GM19455 (cell line): ENCODE data around the gene CPSF4.
"Not testable (repeated sequence)": the region's sequence is repeated elsewhere in the genome, so short reads cannot be mapped to it uniquely, and the experiment has no call there.

Experiments used
- ATAC-seq: cut with Tn5 transposase; IDR thresholded peaks from one replicate; pipeline ENCODE4 v1.9.1; 2021; ENCODE audit not compliant: unreplicated experiment

CPSF4 gene

DNA sequence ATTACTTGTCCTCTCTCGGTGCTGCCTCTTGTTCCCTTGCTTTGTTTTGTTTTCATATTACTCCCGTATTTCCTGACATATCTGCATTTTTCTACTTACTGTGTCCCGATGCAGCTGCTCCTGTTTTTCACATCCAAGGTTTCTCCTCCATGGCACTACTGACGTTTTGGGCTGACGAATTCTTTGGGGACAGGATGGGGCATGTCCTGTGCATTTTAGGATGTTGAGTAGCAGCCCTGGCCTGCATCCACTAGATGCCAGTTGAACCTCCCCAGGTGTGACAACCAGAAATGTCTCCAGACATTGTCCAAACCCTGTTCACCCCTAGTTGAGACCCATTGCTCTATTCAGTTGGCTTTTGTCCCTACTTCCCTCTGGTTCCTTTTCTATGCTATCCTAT, 46.4 kb downstream of the CPSF4 start:
- ATAC-seq, result no peak

- ATAC-seq, result no peak
These were observed 50.5 kb downstream of the CPSF4 start for GRCh38 chr7:99489235-99489634.

DNA sequence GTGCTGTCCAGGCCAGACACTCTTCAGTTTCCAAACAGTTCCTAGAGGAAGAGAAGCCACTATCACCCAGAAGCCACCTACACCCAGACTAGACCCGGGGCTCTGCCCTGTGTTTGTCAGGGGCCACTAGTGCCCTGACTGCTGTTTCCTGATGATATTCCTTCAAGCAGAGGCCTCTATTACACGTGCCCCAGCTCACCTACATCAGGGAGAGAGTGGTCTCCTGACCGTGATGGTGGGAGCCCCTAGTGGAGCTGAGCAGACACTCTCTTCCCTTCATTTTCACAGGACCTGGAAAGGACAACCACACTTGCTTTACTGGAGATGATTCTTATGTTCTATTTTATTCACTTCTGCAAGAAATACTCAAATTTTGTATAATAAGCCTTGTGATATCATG, 52.1 kb downstream of the CPSF4 start:
- ATAC-seq, result no peak

GRCh38 chr7:99493823-99494222, 55.1 kb downstream of the CPSF4 start:
- no peak for ATAC-seq

DNA sequence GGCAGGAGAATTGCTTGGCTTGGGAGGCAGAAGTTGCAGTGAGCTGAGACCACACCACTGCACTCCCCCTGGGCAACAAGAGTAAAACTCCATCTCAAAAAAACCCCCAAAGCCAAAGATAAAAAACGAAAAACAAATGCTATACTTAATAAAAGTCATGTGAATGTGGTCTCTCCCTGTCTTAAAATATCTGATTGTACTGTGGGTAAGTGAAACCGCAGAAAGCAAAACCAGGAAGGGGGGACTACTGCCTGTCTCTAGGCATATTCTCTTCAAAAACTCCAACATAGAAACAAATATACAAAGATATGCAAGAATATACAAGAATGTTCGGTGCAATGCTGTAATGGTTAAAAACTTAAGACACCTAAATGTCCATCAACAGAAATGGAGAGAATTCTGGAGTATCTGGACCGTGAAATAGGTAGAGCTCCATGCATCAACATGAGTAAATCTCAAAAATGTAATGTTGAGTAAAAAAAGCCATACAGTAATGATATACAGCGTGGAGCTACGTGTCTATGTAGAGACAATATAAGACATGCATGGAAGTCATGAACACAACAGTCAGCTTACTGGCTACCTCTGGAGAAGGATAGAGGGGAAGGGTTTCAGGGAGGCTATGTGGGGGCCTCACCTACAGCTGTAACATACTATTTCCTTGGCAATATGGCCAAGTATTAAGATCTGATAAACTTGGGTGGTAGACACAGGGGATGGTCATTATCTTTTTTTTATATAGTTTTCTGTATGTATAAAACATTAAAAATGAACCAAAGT, 59.2 kb downstream of the CPSF4 start:
- ATAC-seq, result no peak

GRCh38 chr7:99498546-99498944, 59.8 kb downstream of the CPSF4 start:
- ATAC-seq, result no peak

GRCh38 chr7:99499371-99499720, 60.6 kb downstream of the CPSF4 start:
- no peak for ATAC-seq

DNA sequence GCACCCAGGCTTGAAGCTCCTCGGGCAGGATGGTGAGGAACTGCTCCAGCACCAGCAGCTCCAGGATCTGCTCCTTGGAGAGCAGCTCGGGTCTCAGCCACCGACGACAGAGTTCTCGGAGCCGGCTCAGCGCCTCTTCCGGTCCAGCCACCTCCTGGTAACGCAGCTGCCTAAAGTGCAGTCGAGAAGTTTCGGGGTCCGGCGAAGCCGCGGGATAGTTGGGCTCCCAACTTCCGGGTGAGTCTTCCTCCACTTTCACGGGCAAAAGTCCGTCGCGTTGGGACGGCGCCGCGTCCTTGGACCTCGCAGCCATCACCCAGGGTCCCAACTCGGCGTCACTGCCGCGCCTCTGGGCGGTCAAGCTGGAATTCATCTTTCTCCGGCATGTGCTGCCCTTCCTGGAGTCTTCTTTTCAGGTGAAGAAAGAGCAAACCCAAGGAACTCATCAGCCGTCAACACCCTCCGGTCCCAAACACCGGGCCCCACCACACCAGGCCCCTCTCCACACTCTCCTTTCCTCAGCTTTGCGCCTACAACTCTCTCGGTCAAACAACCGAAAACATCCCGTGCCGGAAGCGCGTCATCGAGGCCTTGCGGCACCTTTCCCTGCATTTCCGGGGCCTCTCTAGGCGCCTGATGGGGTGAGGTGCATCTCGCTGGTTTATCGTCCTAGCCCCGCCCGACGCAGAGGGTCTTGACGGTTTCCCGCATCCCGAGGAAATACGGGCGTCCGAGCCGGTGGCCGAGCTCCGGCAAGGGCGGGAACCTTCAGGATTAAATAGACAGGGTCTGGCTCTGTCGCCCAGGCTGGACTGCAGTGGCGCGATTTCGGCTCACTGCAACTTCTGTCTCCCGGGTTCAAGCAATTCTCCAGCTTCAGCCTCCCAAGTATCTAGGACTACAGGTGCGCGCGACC, 61.2 kb downstream of the CPSF4 start, which contains the start of gene ZNF394:
TSS of gene ZNF394 (minus strand) at position 561 of the 916 bp plus-strand sequence. CDS start at position 373, 188 bp downstream.
- peak; percentile 42 for ATAC-seq

GRCh38 chr7:99500637-99501009, 61.9 kb downstream of the CPSF4 start:
- ATAC-seq, result no peak

DNA sequence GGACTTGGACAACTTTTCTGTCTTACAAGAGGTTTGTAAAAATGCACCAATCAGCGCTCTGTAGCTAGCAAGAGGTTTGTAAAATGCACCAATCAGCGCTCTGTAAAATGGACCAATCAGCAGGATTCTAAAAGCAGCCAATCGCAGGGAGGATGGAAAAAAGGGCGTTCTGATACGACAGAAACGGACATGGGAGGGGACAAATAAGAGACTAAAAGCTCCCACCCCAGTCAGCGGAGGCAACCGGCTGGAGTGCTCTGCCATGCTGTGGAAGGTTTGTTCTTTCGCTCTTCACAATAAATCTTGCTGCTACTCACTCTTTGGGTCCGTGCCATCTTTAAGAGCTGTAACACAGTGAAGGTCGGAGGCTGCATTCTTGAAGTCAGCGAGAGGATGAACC, 62.5 kb downstream of the CPSF4 start:
- ATAC-seq, result not testable (repeated sequence)

DNA sequence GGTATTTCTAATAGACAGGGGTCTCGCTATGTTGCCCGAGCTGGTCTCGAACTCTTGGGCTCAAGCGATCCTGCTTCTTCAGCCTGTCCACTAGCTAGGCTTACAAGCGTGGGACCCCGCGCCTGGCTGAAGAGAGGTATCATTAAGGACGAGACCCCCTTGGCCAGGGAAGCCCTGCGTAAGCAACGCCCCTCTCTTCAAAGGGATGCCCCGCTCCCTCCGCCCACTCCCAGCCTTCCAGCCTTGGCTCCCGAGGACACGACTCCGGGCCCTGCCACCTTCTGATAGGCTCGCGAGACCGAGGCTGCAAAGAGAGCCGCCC, 65.5 kb downstream of the CPSF4 start:
- no peak for ATAC-seq

DNA sequence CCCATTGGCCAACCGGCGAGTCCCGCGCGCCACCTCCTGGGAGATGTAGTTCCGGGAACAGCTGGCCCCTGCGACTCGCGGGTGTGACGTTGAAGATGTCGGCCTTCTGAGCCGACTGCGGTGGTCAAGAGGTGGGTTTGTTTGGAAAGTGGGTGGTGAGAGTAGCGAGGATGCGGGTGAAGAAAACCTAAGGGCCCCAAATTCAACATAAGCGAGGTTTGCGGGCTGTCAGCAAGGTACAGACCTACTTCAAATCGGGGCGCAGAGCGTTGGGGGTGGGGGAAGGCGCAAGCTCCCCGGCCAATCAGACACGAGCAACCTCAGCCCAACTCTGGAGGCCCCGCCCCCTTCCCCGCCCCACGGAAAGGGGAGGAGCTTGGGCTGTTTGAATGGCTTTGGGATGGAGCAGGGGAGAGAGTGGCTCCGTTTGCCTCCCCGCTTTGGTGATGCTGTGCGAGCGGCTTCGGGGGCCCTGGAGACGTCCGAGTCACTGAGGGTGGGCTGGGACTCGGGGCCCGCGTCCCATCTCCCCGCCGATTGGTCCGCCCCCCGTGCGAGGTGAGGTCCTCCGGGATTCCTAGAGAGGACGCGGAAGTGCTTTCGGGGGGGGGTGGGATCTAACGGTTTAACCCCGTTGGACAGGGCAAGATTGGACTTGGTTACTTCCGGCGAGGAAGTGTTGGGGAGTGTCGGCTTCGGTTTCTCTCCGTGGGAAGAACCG, 66.0 kb downstream of the CPSF4 start, which contains the start of gene ZKSCAN5:
TSS of gene ZKSCAN5 (plus strand) at position 60 of the 721 bp plus-strand sequence. CDS start 1,383 bp downstream, outside the sequence.
- ATAC-seq, result peak; percentile 79

GRCh38 chr7:99505324-99505662, 66.5 kb downstream of the CPSF4 start:
- peak; percentile 2 for ATAC-seq
